HG03175 (cell line): ENCODE measurements around the gene FSTL3.
"Not testable (repeated sequence)": the region's sequence is repeated elsewhere in the genome, so short reads cannot be mapped to it uniquely, and the experiment has no call there.

Experiments used
- ATAC-seq: cut with Tn5 transposase; IDR thresholded peaks from one replicate; pipeline ENCODE4 v1.9.1; 2021; ENCODE audit warnings: mild to moderate bottlenecking, moderate library complexity; ENCODE audit not compliant: unreplicated experiment

FSTL3 gene

GRCh38 chr19:709196-709964, 33.2 kb downstream of the FSTL3 start:
- no peak for ATAC-seq

GRCh38 chr19:709965-710571, 33.9 kb downstream of the FSTL3 start:
- no peak for ATAC-seq

- ATAC-seq = no peak
Measured at GRCh38 chr19:710767-711166, 34.6 kb downstream of the FSTL3 start.

- ATAC-seq = no peak
Measured at GRCh38 chr19:711254-711653, 35.1 kb downstream of the FSTL3 start.

- ATAC-seq = no peak
Measured at GRCh38 chr19:715347-715746, 39.2 kb downstream of the FSTL3 start.

- no peak for ATAC-seq
Measured at GRCh38 chr19:718251-718951, 42.2 kb downstream of the FSTL3 start.

- ATAC-seq = no peak
Measured at GRCh38 chr19:718991-719512, 42.9 kb downstream of the FSTL3 start.

- no peak for ATAC-seq
Measured at GRCh38 chr19:719636-720344, 43.6 kb downstream of the FSTL3 start.

GRCh38 chr19:720345-721160, 44.4 kb downstream of the FSTL3 start:
- ATAC-seq = no peak

GRCh38 chr19:722553-723101, 46.4 kb downstream of the FSTL3 start:
- ATAC-seq = no peak

- no peak for ATAC-seq
Measured at GRCh38 chr19:723247-723646, 47.1 kb downstream of the FSTL3 start.

- ATAC-seq = no peak
Measured at GRCh38 chr19:723714-724113, 47.5 kb downstream of the FSTL3 start.

- ATAC-seq = no peak
Measured at GRCh38 chr19:725461-726089, 49.4 kb downstream of the FSTL3 start.

GRCh38 chr19:726993-727956, 51.1 kb downstream of the FSTL3 start:
- ATAC-seq = no peak

- no peak for ATAC-seq
Measured at GRCh38 chr19:728011-728410, 51.8 kb downstream of the FSTL3 start.

GRCh38 chr19:729564-729963, 53.4 kb downstream of the FSTL3 start:
- not testable (repeated sequence) for ATAC-seq

GRCh38 chr19:729965-730668, 53.9 kb downstream of the FSTL3 start:
- ATAC-seq = no peak

GRCh38 chr19:731000-731399, 54.8 kb downstream of the FSTL3 start:
- ATAC-seq = no peak
